ENCODE data around the gene TSR3. TPM values are rescaled to one million over a fixed set of nuclear protein-coding genes. Genes with fewer than 3 reads are reported as not detected.

Gene TSR3
- total RNA-seq, 1 experiment from 2014 or later: 52.7 TPM

DNA sequence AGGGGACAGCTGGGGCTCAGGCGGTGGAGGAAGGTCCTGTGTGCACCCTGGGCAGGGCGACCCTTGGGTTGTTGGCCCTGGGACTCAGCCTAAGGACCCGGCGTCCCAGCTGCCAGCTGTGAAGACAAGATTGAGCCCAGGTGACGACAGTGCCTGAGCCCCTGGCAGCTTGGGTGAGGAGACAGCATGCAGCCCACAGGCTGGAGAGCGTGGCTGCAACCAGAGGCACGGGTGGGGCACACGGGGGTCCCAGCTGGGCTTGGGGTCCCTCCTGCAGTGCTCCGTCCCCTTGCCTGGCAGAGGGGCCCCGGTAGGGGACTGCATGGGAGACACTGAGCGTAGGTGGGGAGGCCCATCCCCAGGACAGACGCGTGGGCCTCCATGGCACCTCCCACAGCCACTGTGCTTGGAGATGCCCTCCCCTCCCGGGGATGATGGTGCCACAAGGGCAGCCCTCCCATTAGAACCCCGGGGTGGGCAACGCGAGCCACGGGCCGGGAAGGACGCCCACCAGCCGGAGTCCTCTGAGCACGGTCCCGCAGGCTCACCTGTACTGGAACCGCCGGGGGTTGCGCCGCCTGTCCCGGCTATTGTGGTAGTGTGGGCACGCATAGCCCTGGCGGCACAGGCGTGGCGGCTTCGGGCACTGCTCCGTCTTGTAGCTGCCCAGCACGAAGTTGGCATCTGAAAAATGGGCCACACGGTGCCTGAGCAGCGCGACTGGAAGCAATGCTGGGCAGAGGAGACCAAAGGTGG is 47.3 kb upstream of the TSR3 start:
- H3K27me3 ChIP-seq (ENCODE audit: insufficient read depth, low read length): no peaks in the 10 kb centered on the region
- no peaks in the 10 kb centered on the region for H3K36me3 ChIP-seq (ENCODE audit: control insufficient read depth in 1 of 2, insufficient read depth in 2 of 2, low read length in 2 of 2)
- BruUV-seq (replicated peaks): no TSS peak
- no peak overlapping the region for H3K27ac ChIP-seq (ENCODE audit: low read depth, low read length)
- DNase-seq (ENCODE audit: low read depth, low spot score) (no peak), ATAC-seq (no peak)
- POLR2A ChIA-PET: no interaction called here
- no peak overlapping the region for H3K4me3 ChIP-seq (replicated peaks in 1 of 2; ENCODE audit: low read depth in 1 of 2, low read length in 2 of 2)
- H3K79me2 ChIP-seq (ENCODE audit: insufficient read depth, low read length): no peaks in the 10 kb centered on the region
- intact Hi-C loops (cut with micrococcal nuclease): no loop called here
- CTCF ChIA-PET: no interaction called here
- H3K9ac ChIP-seq (ENCODE audit: low read length): no peak overlapping the region
- TF ChIP-seq SIN3A (IDR thresholded peaks at IDR 0.05; ENCODE audit: low read depth) (no peak), SP1 (IDR thresholded peaks at IDR 0.05; ENCODE audit: low read depth) (no peak), YY1 (IDR thresholded peaks at IDR 0.05; ENCODE audit: extremely low read depth, insufficient replicate concordance, low read depth, low read length) (no peak), POLR2A (IDR thresholded peaks at IDR 0.05; ENCODE audit: borderline replicate concordance, extremely low read depth, insufficient read depth, insufficient read length) (no peak), EZH2phosphoT487 (IDR thresholded peaks at IDR 0.05; ENCODE audit: borderline replicate concordance) (no peak), ZFX (IDR thresholded peaks at IDR 0.05) (no peak), JUND (IDR thresholded peaks at IDR 0.05) (no peak), CBX3 (IDR thresholded peaks at IDR 0.05; ENCODE audit: low read depth) (no peak), SRF (IDR thresholded peaks at IDR 0.05; ENCODE audit: low read depth) (no peak), EGR1 (IDR thresholded peaks at IDR 0.05; ENCODE audit: low read depth) (no peak), CEBPB (IDR thresholded peaks at IDR 0.05; ENCODE audit: low read depth) (no peak), RAD21 (IDR thresholded peaks at IDR 0.05; ENCODE audit: low read depth) (no peak), TCF7L2 (IDR thresholded peaks at IDR 0.05; ENCODE audit: borderline replicate concordance, extremely low read depth, insufficient read depth, insufficient read length) (no peak), ELF1 (IDR thresholded peaks at IDR 0.05; ENCODE audit: borderline replicate concordance, low read depth) (no peak), ZNF274 (IDR thresholded peaks at IDR 0.05; ENCODE audit: low read depth, low read length) (no peak)
- TF ChIP-seq, protein P1, sequence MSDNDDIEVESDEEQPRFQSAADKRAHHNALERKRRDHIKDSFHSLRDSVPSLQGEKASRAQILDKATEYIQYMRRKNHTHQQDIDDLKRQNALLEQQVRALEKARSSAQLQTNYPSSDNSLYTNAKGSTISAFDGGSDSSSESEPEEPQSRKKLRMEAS (IDR thresholded peaks at IDR 0.05): no peak
- TF ChIP-seq, protein P2, sequence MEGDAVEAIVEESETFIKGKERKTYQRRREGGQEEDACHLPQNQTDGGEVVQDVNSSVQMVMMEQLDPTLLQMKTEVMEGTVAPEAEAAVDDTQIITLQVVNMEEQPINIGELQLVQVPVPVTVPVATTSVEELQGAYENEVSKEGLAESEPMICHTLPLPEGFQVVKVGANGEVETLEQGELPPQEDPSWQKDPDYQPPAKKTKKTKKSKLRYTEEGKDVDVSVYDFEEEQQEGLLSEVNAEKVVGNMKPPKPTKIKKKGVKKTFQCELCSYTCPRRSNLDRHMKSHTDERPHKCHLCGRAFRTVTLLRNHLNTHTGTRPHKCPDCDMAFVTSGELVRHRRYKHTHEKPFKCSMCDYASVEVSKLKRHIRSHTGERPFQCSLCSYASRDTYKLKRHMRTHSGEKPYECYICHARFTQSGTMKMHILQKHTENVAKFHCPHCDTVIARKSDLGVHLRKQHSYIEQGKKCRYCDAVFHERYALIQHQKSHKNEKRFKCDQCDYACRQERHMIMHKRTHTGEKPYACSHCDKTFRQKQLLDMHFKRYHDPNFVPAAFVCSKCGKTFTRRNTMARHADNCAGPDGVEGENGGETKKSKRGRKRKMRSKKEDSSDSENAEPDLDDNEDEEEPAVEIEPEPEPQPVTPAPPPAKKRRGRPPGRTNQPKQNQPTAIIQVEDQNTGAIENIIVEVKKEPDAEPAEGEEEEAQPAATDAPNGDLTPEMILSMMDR (IDR thresholded peaks at IDR 0.05 in 2 of 3, conservative IDR thresholded peaks at IDR 0.05 in 1 of 3; ENCODE audit: borderline replicate concordance in 1 of 3, insufficient read depth in 1 of 3, low read depth in 2 of 3, low read length in 2 of 3): no peak
- TF ChIP-seq, protein P3, sequence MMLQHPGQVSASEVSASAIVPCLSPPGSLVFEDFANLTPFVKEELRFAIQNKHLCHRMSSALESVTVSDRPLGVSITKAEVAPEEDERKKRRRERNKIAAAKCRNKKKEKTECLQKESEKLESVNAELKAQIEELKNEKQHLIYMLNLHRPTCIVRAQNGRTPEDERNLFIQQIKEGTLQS (IDR thresholded peaks at IDR 0.05): no peak
- TF ChIP-seq, protein P4, sequence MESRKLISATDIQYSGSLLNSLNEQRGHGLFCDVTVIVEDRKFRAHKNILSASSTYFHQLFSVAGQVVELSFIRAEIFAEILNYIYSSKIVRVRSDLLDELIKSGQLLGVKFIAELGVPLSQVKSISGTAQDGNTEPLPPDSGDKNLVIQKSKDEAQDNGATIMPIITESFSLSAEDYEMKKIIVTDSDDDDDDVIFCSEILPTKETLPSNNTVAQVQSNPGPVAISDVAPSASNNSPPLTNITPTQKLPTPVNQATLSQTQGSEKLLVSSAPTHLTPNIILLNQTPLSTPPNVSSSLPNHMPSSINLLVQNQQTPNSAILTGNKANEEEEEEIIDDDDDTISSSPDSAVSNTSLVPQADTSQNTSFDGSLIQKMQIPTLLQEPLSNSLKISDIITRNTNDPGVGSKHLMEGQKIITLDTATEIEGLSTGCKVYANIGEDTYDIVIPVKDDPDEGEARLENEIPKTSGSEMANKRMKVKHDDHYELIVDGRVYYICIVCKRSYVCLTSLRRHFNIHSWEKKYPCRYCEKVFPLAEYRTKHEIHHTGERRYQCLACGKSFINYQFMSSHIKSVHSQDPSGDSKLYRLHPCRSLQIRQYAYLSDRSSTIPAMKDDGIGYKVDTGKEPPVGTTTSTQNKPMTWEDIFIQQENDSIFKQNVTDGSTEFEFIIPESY (IDR thresholded peaks at IDR 0.05; ENCODE audit: extremely low read depth, insufficient replicate concordance, low read length): no peak
- RAD21 ChIA-PET (ENCODE audit: low non-redundant PET in 1 of 2, low total read pairs in 2 of 2, uncharacterized antibody in 2 of 2, unreplicated experiment in 2 of 2): no interaction called here
- H3K4me1 ChIP-seq (ENCODE audit: control insufficient read depth in 1 of 2, insufficient read depth in 2 of 2, low read length in 2 of 2): no peaks in the 10 kb centered on the region
- H3K9me3 ChIP-seq (ENCODE audit: control insufficient read depth in 1 of 2, insufficient read depth in 1 of 2, low read depth in 1 of 2, low read length in 2 of 2): no peaks in the 10 kb centered on the region
- no peak overlapping the region for H3K4me2 ChIP-seq (ENCODE audit: low read length)
- H3K9me2 ChIP-seq (ENCODE audit: insufficient read depth): no peaks in the 10 kb centered on the region
- no peaks in the 10 kb centered on the region for H4K20me1 ChIP-seq (ENCODE audit: insufficient read depth)
- no peak overlapping the region for H2AFZ ChIP-seq (ENCODE audit: low read depth, low read length, poor library complexity, severe bottlenecking)
